Measurements from ENCODE around the gene SPIRE2.

- TF ChIP-seq, protein P1, sequence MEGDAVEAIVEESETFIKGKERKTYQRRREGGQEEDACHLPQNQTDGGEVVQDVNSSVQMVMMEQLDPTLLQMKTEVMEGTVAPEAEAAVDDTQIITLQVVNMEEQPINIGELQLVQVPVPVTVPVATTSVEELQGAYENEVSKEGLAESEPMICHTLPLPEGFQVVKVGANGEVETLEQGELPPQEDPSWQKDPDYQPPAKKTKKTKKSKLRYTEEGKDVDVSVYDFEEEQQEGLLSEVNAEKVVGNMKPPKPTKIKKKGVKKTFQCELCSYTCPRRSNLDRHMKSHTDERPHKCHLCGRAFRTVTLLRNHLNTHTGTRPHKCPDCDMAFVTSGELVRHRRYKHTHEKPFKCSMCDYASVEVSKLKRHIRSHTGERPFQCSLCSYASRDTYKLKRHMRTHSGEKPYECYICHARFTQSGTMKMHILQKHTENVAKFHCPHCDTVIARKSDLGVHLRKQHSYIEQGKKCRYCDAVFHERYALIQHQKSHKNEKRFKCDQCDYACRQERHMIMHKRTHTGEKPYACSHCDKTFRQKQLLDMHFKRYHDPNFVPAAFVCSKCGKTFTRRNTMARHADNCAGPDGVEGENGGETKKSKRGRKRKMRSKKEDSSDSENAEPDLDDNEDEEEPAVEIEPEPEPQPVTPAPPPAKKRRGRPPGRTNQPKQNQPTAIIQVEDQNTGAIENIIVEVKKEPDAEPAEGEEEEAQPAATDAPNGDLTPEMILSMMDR (conservative IDR thresholded peaks at IDR 0.05 in 1 of 2, IDR thresholded peaks at IDR 0.05 in 1 of 2; ENCODE audit: extremely low read depth in 1 of 2, insufficient read depth in 1 of 2, low read depth in 1 of 2, low read length in 2 of 2) = no peak
- TF ChIP-seq EZH2 (IDR thresholded peaks at IDR 0.05; ENCODE audit: borderline replicate concordance, low read length) = no peak
These were observed 15.4 kb downstream of the SPIRE2 start for GRCh38 chr16:89843409-89844350.
